GM21360 (cell line): ENCODE data around the gene GSTA1.
"Not testable (repeated sequence)": the region's sequence is repeated elsewhere in the genome, so short reads cannot be mapped to it uniquely, and the experiment has no call there.

Experiments used
- ATAC-seq: cut with Tn5 transposase; IDR thresholded peaks from one replicate; pipeline ENCODE4 v1.9.1; 2021; ENCODE audit warnings: mild to moderate bottlenecking, moderate library complexity; ENCODE audit not compliant: unreplicated experiment

Gene GSTA1

DNA sequence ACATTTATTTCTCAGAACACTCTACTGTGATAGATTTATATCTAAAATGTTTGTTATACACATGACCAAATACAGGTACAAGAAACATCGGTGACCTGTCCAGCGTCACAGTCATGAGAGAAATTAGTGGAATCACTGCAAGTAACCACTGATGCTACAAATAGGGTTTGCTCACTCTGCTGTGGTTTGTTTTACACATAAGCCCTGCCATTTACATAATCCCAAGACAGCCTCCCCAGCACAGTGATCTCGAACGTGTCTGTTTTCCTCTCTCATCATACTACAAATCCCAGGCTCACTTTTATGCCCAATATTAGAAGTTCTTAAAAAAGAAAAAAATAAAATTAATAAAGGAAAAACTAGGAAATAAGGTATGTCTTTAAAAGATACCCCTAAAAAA, 6.2 kb upstream of the GSTA1 start:
- not testable (repeated sequence) for ATAC-seq

DNA sequence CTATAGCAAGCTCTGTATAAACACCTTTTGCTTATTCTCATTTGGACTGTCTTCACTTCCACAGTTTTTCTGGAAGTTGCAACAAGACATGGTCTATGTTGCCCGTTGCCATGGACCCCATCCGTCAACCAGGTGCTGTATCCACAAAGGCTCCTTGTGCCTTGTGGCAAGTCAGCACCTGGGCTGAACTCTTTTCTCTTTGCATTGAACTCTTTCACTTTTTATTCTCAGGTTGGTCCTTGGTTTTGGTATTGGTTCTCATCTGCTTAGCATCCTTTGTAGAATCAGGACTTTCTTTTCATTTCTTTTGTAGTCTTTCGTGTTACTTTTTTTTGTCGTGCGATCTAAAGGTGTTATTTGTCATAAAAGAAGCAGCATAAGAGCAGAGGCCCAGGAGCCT, 5.0 kb upstream of the GSTA1 start:
- ATAC-seq = no peak

DNA sequence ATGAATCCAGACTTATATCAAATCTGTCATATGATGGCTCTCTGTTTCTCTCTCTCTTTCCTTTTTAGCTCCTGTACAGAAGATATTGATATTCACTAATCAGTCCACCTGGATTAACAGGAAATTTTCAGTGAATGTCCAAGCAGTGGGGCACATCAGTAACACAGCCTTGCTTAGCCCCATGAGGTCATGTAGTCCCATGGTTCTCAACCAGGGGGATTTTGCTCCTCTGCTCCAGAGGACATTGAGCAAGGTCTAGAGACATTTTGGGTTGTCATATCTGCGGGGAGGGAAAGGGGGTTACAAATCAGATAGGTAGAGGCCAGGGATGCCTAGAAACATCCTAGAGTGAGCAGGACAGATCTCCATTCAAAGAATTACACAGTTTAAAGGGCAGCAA, 810 bp downstream of the GSTA1 start:
- no peak for ATAC-seq

DNA sequence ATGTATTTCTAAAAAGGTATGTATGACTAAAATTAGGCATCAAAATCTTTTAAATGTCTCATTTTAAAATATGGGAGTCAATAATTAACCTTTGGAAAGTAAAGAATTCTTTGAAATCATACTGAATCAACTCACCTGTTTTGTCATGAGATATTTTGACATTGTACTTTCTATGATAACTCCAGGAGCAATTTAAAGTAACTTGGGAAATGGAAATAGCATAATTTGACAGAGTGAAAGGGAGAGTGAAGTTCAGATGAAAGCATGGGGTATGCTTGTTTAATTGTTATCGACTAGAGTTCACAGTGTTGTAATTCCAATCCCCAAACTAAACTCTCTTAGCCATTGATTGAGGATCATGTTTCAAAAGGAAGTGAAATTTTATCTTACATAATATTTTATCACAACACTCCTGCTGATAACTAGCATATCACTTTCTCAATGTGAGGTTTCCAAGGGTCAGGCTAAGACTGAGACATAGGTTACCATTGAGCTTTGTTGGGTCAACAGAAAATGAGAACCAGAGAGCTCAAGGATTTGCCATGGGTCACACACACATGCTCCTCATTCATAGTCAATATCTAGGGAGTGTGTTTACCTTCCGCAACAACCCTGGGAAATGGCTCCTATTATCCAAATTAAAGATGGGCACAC, 2.3 kb downstream of the GSTA1 start:
- ATAC-seq = no peak

DNA sequence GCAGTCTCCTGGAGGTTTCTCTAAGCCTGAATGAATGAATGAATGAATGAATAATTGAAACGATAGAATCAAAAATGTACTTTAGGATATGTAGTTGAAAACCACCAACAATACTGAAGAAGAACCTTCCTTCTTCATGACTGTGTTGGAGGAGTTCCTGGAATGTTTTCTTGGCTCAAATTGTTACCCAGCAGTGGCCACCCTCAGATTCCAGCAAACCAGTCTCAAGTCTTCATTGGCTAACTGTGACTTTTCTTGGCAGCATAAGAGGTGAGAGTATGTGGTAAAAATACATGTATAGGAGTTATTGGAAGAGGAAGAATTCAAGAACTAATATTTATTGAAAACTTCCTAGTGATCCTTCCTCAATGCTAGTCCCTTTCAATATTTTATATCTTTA, 4.3 kb downstream of the GSTA1 start:
- not testable (repeated sequence) for ATAC-seq

DNA sequence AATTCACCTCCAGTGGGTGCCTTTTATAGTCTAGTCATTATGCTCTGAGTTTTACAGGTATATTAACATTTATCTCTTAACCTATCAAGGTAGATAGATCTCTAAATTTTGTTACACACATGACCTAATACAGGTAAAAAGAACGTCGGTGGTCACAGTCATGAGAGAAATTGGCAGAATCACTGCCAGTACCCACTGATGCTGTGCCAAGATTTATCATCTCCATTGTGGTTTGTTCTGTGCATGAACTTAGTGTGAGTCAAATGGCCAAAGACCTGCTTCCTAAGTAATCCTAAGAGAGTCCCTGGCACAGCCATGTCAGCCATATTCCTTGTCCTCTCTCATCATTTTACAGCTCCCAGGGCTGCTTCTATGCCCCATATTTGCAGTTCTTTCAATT, 9.2 kb downstream of the GSTA1 start:
- ATAC-seq = not testable (repeated sequence)

DNA sequence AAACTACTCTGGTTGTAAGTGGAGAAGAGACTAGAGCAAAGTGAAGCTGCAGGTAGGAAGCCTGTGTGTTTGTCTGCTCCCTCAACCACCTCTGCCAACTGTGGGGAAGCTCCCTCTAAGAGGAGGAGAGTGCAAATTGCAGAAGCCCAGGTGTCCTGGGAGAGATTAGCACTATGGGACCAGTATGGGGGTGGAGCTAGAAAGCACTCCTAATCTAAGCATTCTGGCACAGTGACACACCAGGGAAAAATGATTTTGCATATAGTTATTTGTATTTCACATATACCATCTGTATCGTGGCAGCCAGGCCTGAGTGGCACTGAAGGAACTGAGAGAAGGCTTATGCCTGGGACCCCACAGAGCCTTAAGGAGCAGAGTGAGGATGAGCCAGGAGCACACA, 12.8 kb downstream of the GSTA1 start:
- ATAC-seq = no peak

DNA sequence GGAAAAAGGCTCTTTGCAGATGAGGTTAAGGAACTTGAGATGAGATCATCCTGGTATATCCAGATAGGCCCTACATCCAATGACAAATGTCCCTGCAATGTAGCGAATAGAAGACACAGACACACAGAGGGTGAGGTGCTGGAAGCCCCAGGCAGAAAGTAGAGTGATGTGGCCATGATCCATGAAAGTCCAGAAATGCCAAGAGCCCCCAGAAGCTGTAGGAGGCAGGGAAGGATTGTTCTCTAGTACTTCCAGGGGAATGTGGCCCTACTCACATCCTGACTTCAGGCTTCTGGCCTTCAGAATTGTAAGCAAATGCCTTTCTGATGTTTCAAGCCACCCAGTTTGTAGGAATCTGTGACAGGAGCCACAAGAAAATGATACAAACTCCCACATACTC, 14.0 kb downstream of the GSTA1 start:
- not testable (repeated sequence) for ATAC-seq

DNA sequence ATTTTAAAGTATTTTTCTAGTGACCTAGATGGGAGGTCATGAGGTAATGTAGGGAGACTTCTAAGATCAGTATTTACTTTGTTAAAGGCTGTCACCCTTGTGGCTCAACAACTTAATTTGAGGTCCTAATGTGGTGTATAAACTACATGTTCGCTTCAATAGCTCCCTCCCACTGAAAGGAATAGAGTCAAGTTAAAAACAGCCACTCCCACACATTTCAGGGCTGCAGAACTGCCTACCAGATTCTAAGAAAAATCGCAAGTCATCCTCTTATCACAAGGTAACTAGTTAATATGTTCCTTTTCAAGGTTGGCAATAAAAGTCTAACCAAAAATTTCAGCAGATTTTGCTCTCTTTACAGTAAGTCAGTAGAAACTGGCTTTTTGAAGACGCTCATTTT, 15.1 kb downstream of the GSTA1 start:
- no peak for ATAC-seq

DNA sequence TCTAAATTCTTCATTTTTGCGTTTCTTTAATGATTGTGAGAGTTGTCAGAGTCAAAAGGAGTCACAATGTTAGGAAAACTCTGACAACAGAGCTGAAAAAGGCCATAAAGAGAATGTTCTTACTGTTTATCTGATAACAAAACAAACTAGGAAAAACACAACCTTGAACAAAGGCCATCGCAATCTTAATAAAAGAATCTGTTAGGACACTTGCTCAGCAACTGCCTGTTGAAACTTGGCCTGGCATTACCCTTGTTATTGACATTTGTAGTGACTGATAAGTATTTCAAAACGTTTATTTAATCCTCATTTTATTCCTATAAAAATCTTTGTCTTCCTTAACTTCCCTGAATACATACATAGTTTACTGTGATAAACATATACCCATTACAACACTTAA, 15.7 kb downstream of the GSTA1 start:
- no peak for ATAC-seq

DNA sequence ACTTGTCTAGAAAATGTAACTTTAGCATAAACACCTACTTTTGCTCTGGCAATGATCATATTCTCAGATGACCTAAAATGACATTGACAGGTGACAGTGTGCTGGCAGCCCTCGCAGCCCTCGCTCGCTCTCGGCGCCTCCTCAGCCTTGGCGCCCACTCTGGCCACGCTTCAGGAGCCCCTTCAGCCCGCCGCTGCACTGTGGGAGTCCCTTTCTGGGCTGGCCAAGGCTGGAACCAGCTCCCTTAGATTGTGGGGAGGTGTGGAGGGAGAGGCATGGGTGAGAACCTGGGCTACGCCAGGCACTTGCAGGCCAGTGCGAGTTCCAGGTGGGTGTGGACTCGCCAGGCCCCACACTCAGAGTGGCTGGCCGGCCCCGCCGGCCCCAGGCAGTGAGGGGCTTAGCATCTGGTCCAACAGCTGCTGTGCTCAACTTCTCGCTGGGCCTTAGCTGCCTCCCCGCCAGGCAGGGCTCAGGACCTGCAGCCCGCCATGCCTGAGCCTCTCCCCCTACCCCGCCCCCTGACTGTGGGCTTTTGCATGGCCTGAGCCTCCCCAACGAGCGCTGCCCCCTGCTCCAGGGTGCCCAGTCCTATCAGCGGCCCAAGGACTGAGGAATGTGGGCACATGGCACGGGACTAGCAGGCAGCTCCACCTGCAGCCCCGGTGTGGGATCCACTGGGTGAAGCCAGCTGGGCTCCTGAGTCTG, 17.2 kb downstream of the GSTA1 start:
- ATAC-seq = no peak

DNA sequence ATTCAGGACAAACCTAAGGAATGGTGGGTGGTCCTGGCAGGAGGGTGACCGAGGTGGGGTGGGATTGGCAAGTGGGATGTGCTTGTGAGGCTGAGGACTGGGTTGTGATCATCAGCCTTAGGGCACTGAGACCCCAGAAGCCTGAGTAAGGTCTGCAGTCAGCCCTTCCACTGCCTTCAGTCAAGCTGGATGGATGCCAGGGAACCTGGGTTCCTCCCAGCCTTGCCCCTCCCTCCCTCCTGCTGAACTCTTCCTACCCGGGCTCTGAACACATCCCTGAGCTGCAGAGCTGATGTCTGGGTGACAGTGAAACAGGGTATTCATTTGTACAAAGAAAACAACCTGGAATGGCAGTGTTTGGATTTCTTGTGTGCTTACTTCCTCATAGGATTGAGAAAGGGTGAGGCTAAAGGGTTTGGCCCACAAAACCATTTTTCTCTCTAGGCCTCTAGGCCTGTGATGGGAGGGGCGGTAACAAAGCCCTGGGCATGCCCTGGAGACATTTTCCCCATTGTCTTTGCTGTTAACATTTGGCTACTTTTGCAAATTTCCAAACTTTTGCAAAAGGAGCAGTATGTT, 20.8 kb downstream of the GSTA1 start:
- ATAC-seq = not testable (repeated sequence)

DNA sequence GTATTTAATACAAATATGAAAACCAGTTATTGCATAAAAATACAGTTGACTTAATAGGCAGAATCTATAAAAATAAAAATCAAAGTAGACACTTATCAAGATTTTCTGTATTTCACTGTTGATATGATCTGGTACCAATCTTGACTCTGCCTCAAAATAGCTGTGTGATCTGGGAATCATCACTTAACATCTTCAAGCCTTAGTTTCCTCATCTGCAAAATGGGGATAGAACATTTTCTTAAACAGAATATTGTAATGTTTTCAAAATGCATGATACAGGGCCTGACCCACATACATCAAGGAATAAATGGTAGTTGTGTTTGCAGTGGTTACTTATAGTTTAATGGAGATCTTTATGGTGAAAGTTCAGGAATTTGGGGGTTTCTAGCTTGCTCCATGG, 21.4 kb downstream of the GSTA1 start:
- ATAC-seq = not testable (repeated sequence)

DNA sequence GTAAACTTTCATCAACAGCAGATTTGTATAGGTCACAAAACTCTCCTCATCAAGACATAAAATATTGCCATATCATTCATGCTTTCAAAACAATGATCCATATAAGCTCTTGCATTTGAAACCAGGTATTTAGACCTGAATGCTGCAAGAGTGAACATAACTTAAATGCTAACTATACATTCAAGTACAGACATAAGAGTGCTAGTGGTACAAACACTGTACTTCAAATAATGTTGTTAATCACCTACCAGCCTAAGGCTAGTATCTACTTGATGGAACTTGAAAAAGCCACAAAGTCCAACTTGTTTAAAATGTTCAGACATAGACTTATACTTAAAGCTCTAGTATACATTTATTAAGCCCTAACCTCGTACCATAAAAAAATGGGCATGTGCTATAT, 24.4 kb downstream of the GSTA1 start:
- no peak for ATAC-seq

DNA sequence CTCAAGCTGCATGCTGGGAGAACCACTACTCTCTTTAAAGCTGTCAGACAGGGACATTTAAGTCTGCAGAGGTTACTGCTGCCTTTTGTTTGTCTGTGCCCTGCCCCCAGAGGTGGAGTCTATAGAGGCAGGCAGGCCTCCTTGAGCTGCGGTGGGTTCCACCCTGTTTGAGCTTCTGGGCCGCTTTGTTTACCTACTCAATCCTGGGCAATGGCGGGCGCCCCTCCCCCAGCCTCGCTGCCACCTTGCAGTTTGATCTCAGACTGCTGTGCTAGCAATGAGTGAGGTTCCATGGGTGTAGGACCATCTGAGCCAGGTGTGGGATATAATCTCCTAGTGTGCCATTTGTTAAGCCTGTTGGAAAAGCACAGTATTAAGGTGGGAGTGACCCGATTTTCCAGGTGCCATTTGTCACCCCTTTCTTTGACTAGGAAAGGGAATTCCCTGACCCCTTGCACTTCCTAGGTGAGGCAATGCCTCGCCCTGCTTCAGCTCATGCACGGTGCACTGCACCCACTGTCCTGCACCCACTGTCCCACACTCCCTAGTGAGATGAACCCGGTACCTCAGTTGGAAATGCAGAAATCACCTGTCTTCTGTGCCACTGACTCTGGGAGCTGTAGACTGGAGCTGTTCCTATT, 26.8 kb downstream of the GSTA1 start:
- not testable (repeated sequence) for ATAC-seq

DNA sequence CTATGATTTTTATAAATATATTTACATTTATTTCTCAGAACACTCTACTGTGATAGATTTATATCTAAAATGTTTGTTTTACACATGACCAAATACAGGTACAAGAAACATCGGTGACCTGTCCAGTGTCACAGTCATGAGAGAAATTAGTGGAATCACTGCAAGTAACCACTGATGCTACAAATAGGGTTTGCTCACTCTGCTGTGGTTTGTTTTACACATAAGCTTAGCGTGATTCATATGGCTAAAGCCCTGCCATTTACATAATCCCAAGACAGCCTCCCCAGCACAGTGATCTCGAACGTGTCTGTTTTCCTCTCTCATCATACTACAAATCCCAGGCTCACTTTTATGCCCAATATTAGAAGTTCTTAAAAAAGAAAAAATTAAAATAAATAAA, 34.2 kb downstream of the GSTA1 start:
- not testable (repeated sequence) for ATAC-seq

DNA sequence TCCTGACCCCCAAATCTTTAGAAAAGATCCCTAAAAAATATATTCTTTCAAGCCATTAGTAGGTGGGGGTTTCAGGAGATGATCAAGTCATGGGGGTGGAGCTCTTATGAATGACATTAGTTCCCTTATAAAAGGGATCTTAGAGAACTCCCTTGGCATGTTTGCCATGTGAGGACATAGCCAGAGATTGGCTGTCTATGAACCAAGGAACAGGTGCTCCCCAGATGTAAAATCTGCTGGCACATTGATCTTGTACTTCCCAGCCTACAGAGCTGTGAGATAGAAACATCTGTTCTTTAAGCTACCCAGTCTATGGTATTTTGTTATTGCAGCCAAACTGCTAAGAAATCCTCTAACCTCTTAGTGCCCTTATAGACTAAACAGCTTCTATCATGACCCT, 36.0 kb downstream of the GSTA1 start:
- not testable (repeated sequence) for ATAC-seq

DNA sequence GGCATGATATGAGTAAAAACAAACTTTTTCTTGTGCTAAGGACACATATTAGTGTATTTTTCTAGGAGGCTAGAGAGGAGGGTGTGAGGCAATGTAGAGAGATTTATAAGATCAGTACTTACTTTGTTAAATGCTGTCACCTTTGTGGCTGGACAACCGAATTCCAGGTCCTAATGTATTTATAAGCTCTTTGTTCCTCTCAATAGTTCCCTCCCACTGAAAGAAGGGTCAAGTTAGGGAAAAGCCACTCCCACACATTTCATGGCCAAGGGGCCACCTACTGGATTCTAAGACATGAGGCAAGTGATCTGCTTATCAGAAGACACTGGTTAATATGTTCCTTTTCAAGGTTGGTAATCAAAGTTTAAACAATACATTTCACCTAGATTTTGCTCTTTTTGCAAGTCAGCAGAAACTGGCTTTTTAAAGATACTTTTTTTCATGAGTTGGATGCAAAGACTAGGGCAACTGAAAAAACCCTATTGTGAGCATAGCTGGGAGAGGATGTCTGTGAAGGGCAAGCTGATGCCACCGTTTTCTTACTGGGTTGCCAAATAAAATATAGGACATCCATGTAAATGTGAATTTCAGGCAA, 40.2 kb downstream of the GSTA1 start, which contains the start of gene GSTA2:
TSS of gene GSTA2 (minus strand) at position 154 of the 595 bp plus-strand sequence. CDS start 5,528 bp downstream, outside the sequence.
- not testable (repeated sequence) for ATAC-seq

DNA sequence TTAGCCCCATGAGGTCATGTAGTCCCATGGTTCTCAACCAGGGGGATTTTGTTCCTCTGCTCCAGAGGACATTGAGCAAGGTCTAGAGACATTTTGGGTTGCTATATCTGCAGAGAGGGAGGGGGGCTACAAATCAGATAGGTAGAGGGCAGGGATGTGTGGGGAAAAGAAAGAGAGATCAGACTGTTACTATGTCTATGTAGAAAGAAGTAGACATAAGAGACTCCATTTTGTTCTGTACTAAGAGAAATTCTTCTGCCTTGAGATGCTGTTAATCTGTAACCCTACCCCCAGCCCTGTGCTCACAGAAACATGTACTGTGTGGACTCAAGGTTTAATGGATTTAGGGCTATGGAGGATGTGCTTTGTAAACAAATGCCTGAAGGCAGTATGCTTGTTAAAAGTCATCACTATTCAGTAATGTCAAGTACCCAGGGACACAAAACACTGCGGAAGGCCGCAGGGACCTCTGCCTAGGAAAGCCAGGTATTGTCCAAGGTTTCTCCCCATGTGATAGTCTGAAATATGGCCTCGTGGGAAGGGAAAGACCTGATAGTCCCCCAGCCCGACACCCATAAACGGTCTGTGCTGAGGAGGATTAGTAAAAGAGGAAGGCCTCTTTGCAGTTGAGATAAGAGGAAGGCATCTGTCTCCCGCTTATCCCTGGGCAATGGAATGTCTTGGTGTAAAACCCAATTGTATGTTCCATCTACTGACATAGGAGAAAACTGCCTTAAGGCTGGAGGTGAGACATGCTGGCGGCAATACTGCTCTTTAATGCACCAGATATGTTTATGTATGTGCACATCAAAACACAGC, 41.7 kb downstream of the GSTA1 start:
- ATAC-seq = not testable (repeated sequence)

DNA sequence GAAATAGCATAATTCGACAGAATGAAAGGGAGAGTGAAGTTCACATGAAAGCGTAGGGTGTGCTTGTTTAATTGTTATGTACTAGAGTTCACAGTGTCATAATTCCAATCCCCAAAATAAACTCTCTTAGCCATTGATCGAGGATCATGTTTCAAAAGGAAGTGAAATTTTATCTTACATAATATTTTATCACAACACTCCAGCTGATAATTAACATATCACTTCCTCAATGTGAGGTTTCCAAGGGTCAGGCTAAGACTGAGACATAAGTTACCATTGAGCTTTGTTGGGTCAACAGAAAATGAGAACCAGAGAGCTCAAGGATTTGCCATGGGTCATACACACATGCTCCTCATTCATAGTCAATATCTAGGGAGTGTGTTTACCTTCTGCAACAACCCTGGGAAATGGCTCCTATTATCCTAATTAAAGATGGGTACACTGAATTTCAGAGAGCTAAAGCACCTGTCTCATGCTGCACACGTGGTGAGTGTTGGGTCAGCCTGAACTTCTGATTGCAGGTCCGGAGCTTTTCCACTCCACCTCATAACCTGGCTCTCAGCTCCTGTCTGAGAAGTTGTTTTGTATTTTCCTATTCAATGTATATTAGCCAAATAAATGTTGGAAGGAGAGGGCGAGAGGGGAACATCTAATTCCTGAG, 43.4 kb downstream of the GSTA1 start:
- no peak for ATAC-seq
